CD4-positive, alpha-beta T cell (primary cell): ENCODE results near the gene CTIF. TPM values are rescaled to one million over a fixed set of nuclear protein-coding genes. Genes with fewer than 3 reads are reported as not detected.

Source experiments
- ATAC-seq: fragments of 200-7000 bp; cut with Tn5 transposase; one replicate; pipeline ENCODE4 v1.10.0; 2022; ENCODE audit warnings: mild to moderate bottlenecking; ENCODE audit not compliant: poor library complexity
- CTCF ChIA-PET: fragments of 350-600 bp; sonication (Branson Sonifier 250); formaldehyde crosslinking; loops from one replicate; lab custom pipeline; 2021; ENCODE audit warnings: antibody characterized with exemption, inconsistent platforms; lab: Charles Lee
- POLR2A ChIA-PET: fragments of 350-600 bp; sonication (Branson Sonifier 250); formaldehyde crosslinking; loops from one replicate; lab custom pipeline; 2021; ENCODE audit warnings: antibody characterized with exemption, inconsistent platforms; lab: Charles Lee
- DNase-seq, 14 experiments: peaks; one replicate each; pipeline ENCODE4 v3.0.0-alpha.2; 2013 to 2020; ENCODE audit warnings: mixed read lengths in 2 of 14
- H3K27ac ChIP-seq, 2 donors: one replicate each; pipeline versions ENCODE4 v1.5.1 to v1.7.0; 2013; ENCODE audit warnings: low read length in 2 of 2, low read depth in 1 of 2, mild to moderate bottlenecking in 1 of 2
- H3K27me3 ChIP-seq, 2 experiments: 1 replicate in 1 of 2; 2 replicates in 1 of 2; pipeline versions ENCODE4 v1.6.1 to v1.7.0; 2013; ENCODE audit warnings: low read length in 2 of 2, control low read depth in 1 of 2, mild to moderate bottlenecking in 1 of 2, moderate library complexity in 1 of 2; ENCODE audit not compliant: insufficient read depth in 2 of 2, control insufficient read depth in 1 of 2
- H3K36me3 ChIP-seq: one replicate; pipeline ENCODE4 v1.6.1; 2013; ENCODE audit warnings: low read length, control low read depth; ENCODE audit not compliant: insufficient read depth
- H3K4me1 ChIP-seq: one replicate; pipeline ENCODE4 v1.6.1; 2013; ENCODE audit warnings: low read length, control low read depth; ENCODE audit not compliant: insufficient read depth
- H3K4me3 ChIP-seq: one replicate; pipeline ENCODE4 v1.5.1; 2013; ENCODE audit warnings: mild to moderate bottlenecking, low read length, moderate library complexity
- H3K9me3 ChIP-seq, 2 experiments: 1 replicate in 1 of 2; 2 replicates in 1 of 2; pipeline versions ENCODE4 v1.6.1 to v1.7.0; 2013; ENCODE audit warnings: low read length in 2 of 2, mild to moderate bottlenecking in 2 of 2, control low read depth in 1 of 2, moderate library complexity in 1 of 2; ENCODE audit not compliant: control insufficient read depth in 1 of 2, insufficient read depth in 1 of 2
- H3K27ac Mint-ChIP-seq: one replicate; pipeline ENCODE4 v1.8.0; 2020; ENCODE audit warnings: mixed read lengths
- H3K27me3 Mint-ChIP-seq: one replicate; pipeline ENCODE4 v1.8.0; 2021; ENCODE audit warnings: mixed read lengths
- H3K36me3 Mint-ChIP-seq: one replicate; pipeline ENCODE4 v1.8.0; 2021; ENCODE audit warnings: low read depth, mixed read lengths
- H3K4me1 Mint-ChIP-seq: one replicate; pipeline ENCODE4 v1.8.0; 2021; ENCODE audit warnings: low read depth, mixed read lengths
- H3K4me3 Mint-ChIP-seq: one replicate; pipeline ENCODE4 v1.8.0; 2020; ENCODE audit warnings: mild to moderate bottlenecking, mixed read lengths
- H3K9me3 Mint-ChIP-seq: one replicate; pipeline ENCODE4 v1.8.0; 2020; ENCODE audit warnings: mixed read lengths
- CTCF ChIP-seq: fragments of 200-600 bp; IDR thresholded peaks from one replicate; pipeline ENCODE4 v1.8.0; 2022; ENCODE audit warnings: antibody characterized with exemption, mild to moderate bottlenecking
- intact Hi-C, 2 experiments: fragments of 100-400 bp; cut with DNase I in 1 of 2; cut with micrococcal nuclease in 1 of 2; formaldehyde crosslinking; loops; one replicate each; pipeline versions ENCODE4 v1.15.1 to v1.9.0; 2023 to 2025; cut with DNase I, micrococcal nuclease
- total RNA-seq, 174 experiments: library from RNA in 2 of 174; stranded (reverse) in 2 of 174; gene quantifications; one replicate each; pipeline ENCODE4 v1.2.3 and lab custom pipeline; 2021 to 2026

The CTIF gene
- total RNA-seq, 2 experiments from 2014 or later: 1.1 to 2.9 TPM

DNA sequence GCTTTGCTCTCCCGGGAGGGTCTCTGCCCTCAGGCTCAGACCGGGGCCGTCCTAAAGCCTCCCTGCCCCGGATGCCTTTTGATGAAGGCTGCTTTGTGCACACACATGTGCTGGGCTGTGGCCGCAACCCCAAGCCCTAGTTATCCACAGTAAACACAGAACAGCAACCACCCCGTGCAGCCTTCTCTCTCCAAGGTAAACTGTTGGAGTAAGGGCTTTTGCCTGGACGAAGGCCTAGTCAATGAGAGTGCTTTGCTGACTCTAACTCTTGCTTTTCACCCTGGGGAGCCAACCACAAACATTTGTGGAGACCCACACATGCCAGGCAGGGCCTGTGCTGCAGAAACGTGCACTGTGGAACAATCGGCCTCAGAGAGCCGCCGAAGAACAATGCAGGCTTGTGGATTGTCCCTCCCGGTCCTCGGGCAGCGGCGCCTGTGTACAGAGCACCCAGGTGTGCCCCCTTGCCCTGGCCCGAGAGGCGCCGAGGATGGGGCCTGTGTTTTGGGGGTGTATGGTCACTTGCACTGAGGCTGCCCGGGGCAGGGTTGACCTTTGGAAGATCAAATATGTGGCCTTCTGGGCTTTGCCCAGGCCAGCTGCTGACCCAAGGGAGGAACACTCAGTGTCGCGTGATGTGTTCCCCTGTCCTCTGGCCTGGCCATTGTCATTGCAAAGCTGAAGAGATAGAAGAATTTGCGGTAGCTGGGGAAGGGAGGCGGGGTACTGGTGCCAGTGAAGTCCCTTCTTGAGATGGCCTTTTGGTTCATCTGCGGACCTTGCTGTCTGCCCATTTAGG is 37.0 kb downstream of the CTIF start:
- no peak overlapping the region for H3K27ac ChIP-seq
- Mint-ChIP-seq H3K27me3 (no peaks in the 10 kb centered on the region), H3K4me3 (no peak overlapping the region), H3K27ac (no peak overlapping the region), H3K4me1 (no peaks in the 10 kb centered on the region), H3K9me3 (no peaks in the 10 kb centered on the region), H3K36me3 (no peaks in the 10 kb centered on the region)
- H3K27me3 ChIP-seq: no peaks in the 10 kb centered on the region
- no peak overlapping the region for H3K4me3 ChIP-seq
- ATAC-seq (no peak), DNase-seq (no peak)
- ChIA-PET POLR2A (no interaction called here), CTCF (no interaction called here)
- intact Hi-C loops: no loop called here
- H3K36me3 ChIP-seq: no peaks in the 10 kb centered on the region
- peaks cover 0 to 3% of the 10 kb centered on the region in 2 experiments for H3K9me3 ChIP-seq
- H3K4me1 ChIP-seq: no peaks in the 10 kb centered on the region
- no peak for TF ChIP-seq CTCF

GRCh38 chr18:48576457-48576771 is 37.6 kb downstream of the CTIF start:
- H3K9me3 ChIP-seq: peaks cover 0 to 3% of the 10 kb centered on the region in 2 experiments
- no peaks in the 10 kb centered on the region for H3K36me3 ChIP-seq
- ChIA-PET CTCF (no interaction called here), POLR2A (no interaction called here)
- intact Hi-C loops: no loop called here
- H3K27me3 Mint-ChIP-seq: no peaks in the 10 kb centered on the region
- H3K4me3 ChIP-seq: no peak overlapping the region
- no peaks in the 10 kb centered on the region for H3K9me3 Mint-ChIP-seq
- H3K4me1 ChIP-seq: no peaks in the 10 kb centered on the region
- ATAC-seq (no peak), DNase-seq (no peak)
- no peak overlapping the region for H3K27ac Mint-ChIP-seq
- no peaks in the 10 kb centered on the region for H3K4me1 Mint-ChIP-seq
- H3K36me3 Mint-ChIP-seq: no peaks in the 10 kb centered on the region
- no peaks in the 10 kb centered on the region for H3K27me3 ChIP-seq
- TF ChIP-seq CTCF: no peak
- no peak overlapping the region for H3K4me3 Mint-ChIP-seq
- no peak overlapping the region for H3K27ac ChIP-seq

- no peak for TF ChIP-seq CTCF
- H3K4me1 Mint-ChIP-seq: no peaks in the 10 kb centered on the region
- H3K27ac ChIP-seq: no peak overlapping the region
- no peak overlapping the region for H3K4me3 Mint-ChIP-seq
- H3K36me3 Mint-ChIP-seq: no peaks in the 10 kb centered on the region
- intact Hi-C loops: no loop called here
- H3K4me1 ChIP-seq: no peaks in the 10 kb centered on the region
- ChIA-PET POLR2A (no interaction called here), CTCF (no interaction called here)
- H3K9me3 ChIP-seq: peaks cover 0 to 3% of the 10 kb centered on the region in 2 experiments
- DNase-seq: no peak
- H3K9me3 Mint-ChIP-seq: no peaks in the 10 kb centered on the region
- no peak overlapping the region for H3K4me3 ChIP-seq
- no peaks in the 10 kb centered on the region for H3K27me3 Mint-ChIP-seq
- no peak for ATAC-seq
- no peaks in the 10 kb centered on the region for H3K27me3 ChIP-seq
- H3K27ac Mint-ChIP-seq: no peak overlapping the region
- H3K36me3 ChIP-seq: no peaks in the 10 kb centered on the region
Observed at GRCh38 chr18:48577478-48578190, 38.8 kb downstream of the CTIF start.
